ENCODE data around the gene SPINDOC. TPM values are rescaled to one million over a fixed set of nuclear protein-coding genes. Genes with fewer than 3 reads are reported as not detected.

The SPINDOC gene
- total RNA-seq, 1 experiment from 2014 or later, result 121 TPM

- no peak overlapping the region for H2AFZ ChIP-seq (ENCODE audit: low read length)
- TF ChIP-seq CTCF (conservative IDR thresholded peaks at IDR 0.05), result no peak
- no peak overlapping the region for H4K91ac ChIP-seq (ENCODE audit: insufficient read length, low read depth, low read length)
- no peak overlapping the region for H2BK120ac ChIP-seq (ENCODE audit: low read depth, low read length, poor library complexity, severe bottlenecking)
- no peak overlapping the region for H2AK5ac ChIP-seq (ENCODE audit: insufficient read length, low read length)
- no peak overlapping the region for H2BK20ac ChIP-seq (ENCODE audit: low read depth, low read length, poor library complexity, severe bottlenecking)
- H3K4me3 Mint-ChIP-seq, result peak overlapping the region; percentile 90 to 94
- no peak overlapping the region for H2BK5ac ChIP-seq (ENCODE audit: insufficient read length, low read length)
- no peak overlapping the region for H2BK12ac ChIP-seq (ENCODE audit: insufficient read length, low read depth, low read length)
- H3K27me3 ChIP-seq (ENCODE audit: insufficient read depth, low read length), result peaks cover 7% of the 10 kb centered on the region; the same call in 1 of the 2 replicates
- H3K79me1 ChIP-seq (ENCODE audit: insufficient read depth, low read depth, low read length, poor library complexity, severe bottlenecking), result no peaks in the 10 kb centered on the region
- H3K36me3 Mint-ChIP-seq (ENCODE audit: insufficient read depth in 1 of 3, low read depth in 3 of 3), result peaks cover 0 to 17% (median 4%) of the 10 kb centered on the region in 3 experiments; a peak in 3 of 7 replicates
- H3K14ac ChIP-seq (ENCODE audit: insufficient read depth, low read length), result no peak overlapping the region; the same call in 1 of the 2 replicates
- no CpG with 5 or more reads among the region's 34 CpGs for WGBS (ENCODE audit: extremely low coverage, insufficient read length, low lambda C conversion rate)
- no peak overlapping the region for H2BK15ac ChIP-seq (ENCODE audit: low read depth, low read length)
- no peak overlapping the region for H4K8ac ChIP-seq (replicated peaks; ENCODE audit: insufficient read length, low read depth, low read length)
- no peak overlapping the region for H3T11ph ChIP-seq (ENCODE audit: low read length)
- no peaks in the 10 kb centered on the region for H4K20me1 ChIP-seq (ENCODE audit: control insufficient read depth, insufficient read depth, insufficient read length)
- no peak overlapping the region for H4K5ac ChIP-seq (ENCODE audit: insufficient read length, low read depth, low read length)
- H3K4me2 ChIP-seq (ENCODE audit: insufficient read depth, insufficient read length, low read length), result peak overlapping the region; percentile 78
- H3K23ac ChIP-seq (ENCODE audit: insufficient read length, low read depth, low read length), result no peak overlapping the region
- H3K4ac ChIP-seq (ENCODE audit: low read depth, low read length), result no peak overlapping the region
- H3K4me1 ChIP-seq (ENCODE audit: insufficient read depth, low read length), result peaks cover 3% of the 10 kb centered on the region; the same call in 1 of the 2 replicates
- H3K79me2 ChIP-seq (ENCODE audit: insufficient read depth, low read length), result peaks cover 3% of the 10 kb centered on the region; the same call in 1 of the 2 replicates
- no peaks in the 10 kb centered on the region for H3K9me3 ChIP-seq (ENCODE audit: control insufficient read depth, low read depth, low read length)
- no peak overlapping the region for H3K18ac ChIP-seq (ENCODE audit: insufficient read length, low read depth, low read length)
- peak overlapping the region; percentile 82 to 97 (median 94) for H3K27ac Mint-ChIP-seq
- no peak overlapping the region for H3K27ac ChIP-seq (ENCODE audit: insufficient read length, low read depth, low read length)
- peaks cover 20% of the 10 kb centered on the region for H3K27me3 Mint-ChIP-seq (ENCODE audit: low read depth)
- no peaks in the 10 kb centered on the region for H3K9me3 Mint-ChIP-seq
- H3K23me2 ChIP-seq (ENCODE audit: insufficient read length, low read depth, low read length, poor library complexity, severe bottlenecking), result peaks cover 15% of the 10 kb centered on the region
- DNase-seq, result peak; percentile 90
- H3K9ac ChIP-seq (ENCODE audit: extremely low read depth, insufficient read length, low read length), result peak overlapping the region; percentile 24
- no peak overlapping the region for H3K56ac ChIP-seq (ENCODE audit: insufficient read length, low read depth, low read length)
- H3K4me1 Mint-ChIP-seq, result peaks cover 38 to 43% of the 10 kb centered on the region in 2 experiments
These were observed 45.6 kb upstream of the SPINDOC start for GRCh38 chr11:63767565-63768236.

All from H9 (cell line).